ENCODE results near the gene ORC2.

DNA sequence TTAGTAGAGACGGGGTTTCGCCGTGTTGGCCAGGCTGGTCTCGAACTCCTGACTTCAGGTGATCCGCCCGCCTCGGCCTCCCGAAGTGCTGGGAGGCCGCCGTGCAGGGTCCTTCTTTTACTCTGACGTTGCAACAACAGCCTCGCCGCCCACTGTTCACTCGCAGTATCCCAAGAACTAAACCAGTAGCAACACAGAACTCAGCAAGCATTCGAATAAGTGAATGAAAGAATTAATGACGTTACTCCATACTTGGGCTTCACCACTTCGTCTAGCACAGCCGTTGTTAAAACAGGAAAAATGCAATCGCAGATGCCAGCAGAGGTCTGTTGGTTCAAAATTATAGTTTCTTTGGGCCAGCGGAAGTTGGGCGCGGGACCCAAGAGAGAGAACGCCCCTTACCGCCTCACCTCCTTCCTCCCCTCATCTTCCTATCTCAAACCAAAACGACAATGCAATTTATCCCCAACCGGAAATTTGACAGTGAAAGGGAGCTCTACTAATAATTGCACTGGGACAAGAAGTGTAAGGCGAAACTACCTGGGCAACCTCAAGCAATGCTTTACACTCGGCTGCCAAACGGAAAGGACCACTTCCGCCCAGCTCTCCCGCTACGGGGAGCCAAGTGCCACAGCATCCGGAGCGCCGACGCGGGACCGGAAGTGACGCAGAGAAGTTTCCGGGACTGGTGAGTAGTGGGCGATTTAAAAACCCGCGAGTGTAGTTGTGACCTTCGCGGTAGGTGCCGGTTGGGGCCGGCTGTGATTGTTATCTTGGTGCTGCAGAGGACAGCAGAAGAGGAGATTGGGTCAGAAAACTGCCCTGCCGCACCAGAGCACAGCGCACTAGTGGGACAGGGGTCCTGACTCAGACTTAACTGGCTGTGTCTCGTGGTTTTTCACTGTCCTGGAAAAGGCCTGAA lies 74.5 kb downstream of the ORC2 start, which contains the start of the genes NIF3L1 and PPIL3:
- TF ChIP-seq CTCF (conservative IDR thresholded peaks at IDR 0.05 in 1 of 2, IDR thresholded peaks at IDR 0.05 in 1 of 2; ENCODE audit: extremely low read depth in 1 of 2, insufficient read depth in 1 of 2, low read depth in 1 of 2, low read length in 2 of 2): no peak
- TF ChIP-seq EZH2 (IDR thresholded peaks at IDR 0.05; ENCODE audit: borderline replicate concordance, low read length): no peak

Measured in mammary epithelial cell (primary cell).